HepG2 (cell line): Measurements from ENCODE around the gene MAPK11. TPM values are rescaled to one million over a fixed set of nuclear protein-coding genes. Genes with fewer than 3 reads are reported as not detected.

Experiments
- ELF4 ChIP-seq: sonication (generic); formaldehyde crosslinking; IDR thresholded peaks from 2 replicates; pipeline ENCODE4 v1.5.0; 2020; ENCODE audit warnings: missing genetic modification reagents, mild to moderate bottlenecking, moderate library complexity, borderline replicate concordance
- ERF ChIP-seq: IDR thresholded peaks from 2 replicates; pipeline ENCODE4 v1.6.1; 2018; ENCODE audit warnings: missing biosample characterization, missing genetic modification reagents
- FOXK2 ChIP-seq: fragments of 450-650 bp; IDR thresholded peaks from 2 replicates; pipeline ENCODE4 v1.6.1; 2016
- FOXM1 ChIP-seq: sonication (generic); formaldehyde crosslinking; IDR thresholded peaks from 2 replicates; pipeline ENCODE4 v1.5.0; 2020; ENCODE audit warnings: missing genetic modification reagents
- FOXO1 ChIP-seq: sonication (generic); formaldehyde crosslinking; IDR thresholded peaks from 2 replicates; pipeline ENCODE4 v1.4.0; 2020; ENCODE audit warnings: missing genetic modification reagents
- HDAC2 ChIP-seq: sonication (generic); formaldehyde crosslinking; IDR thresholded peaks from 2 replicates; pipeline ENCODE4 v1.4.0; 2020; ENCODE audit warnings: missing genetic modification reagents
- KLF11 ChIP-seq: IDR thresholded peaks from 2 replicates; pipeline ENCODE4 v1.6.1; 2016; ENCODE audit warnings: missing compliant biosample characterization
- MEIS2 ChIP-seq: sonication (generic); formaldehyde crosslinking; IDR thresholded peaks from 2 replicates; pipeline ENCODE4 v1.9.0; 2021; ENCODE audit warnings: mild to moderate bottlenecking, missing genetic modification reagents
- NRL ChIP-seq: sonication (generic); formaldehyde crosslinking; IDR thresholded peaks from 2 replicates; pipeline ENCODE4 v1.5.0; 2020; ENCODE audit warnings: missing genetic modification reagents, mild to moderate bottlenecking, moderate library complexity, borderline replicate concordance
- SIN3B ChIP-seq: fragments of 150-350 bp; IDR thresholded peaks from 2 replicates; pipeline ENCODE4 v1.6.1; 2014; ENCODE audit warnings: low read length
- ZC3H4 ChIP-seq: sonication (generic); formaldehyde crosslinking; IDR thresholded peaks from 2 replicates; pipeline ENCODE4 v1.4.0; 2020; ENCODE audit warnings: missing genetic modification reagents, borderline replicate concordance
- ZNF207 ChIP-seq: fragments of 450-650 bp; IDR thresholded peaks from 2 replicates; pipeline ENCODE4 v1.6.1; 2016; ENCODE audit warnings: antibody characterized with exemption, borderline replicate concordance
- ZNF230 ChIP-seq: sonication (generic); formaldehyde crosslinking; IDR thresholded peaks from 2 replicates; pipeline ENCODE4 v1.4.0; 2020; ENCODE audit warnings: mild to moderate bottlenecking, missing genetic modification reagents
- ZNF333 ChIP-seq: sonication (generic); formaldehyde crosslinking; IDR thresholded peaks from 2 replicates; pipeline ENCODE4 v1.4.0; 2020; ENCODE audit warnings: mild to moderate bottlenecking, missing genetic modification reagents, borderline replicate concordance
- ZNF350 ChIP-seq: sonication (generic); formaldehyde crosslinking; IDR thresholded peaks from 2 replicates; pipeline ENCODE4 v1.4.0; 2020; ENCODE audit warnings: mild to moderate bottlenecking, low read depth, missing genetic modification reagents, borderline replicate concordance
- ZSCAN30 ChIP-seq: sonication (generic); formaldehyde crosslinking; IDR thresholded peaks from 2 replicates; pipeline ENCODE4 v1.5.0; 2020; ENCODE audit warnings: mild to moderate bottlenecking, missing genetic modification reagents
- polyA plus RNA-seq, 8 experiments: library from polyadenylated mRNA; depleted of rRNA in 3 of 8; stranded (reverse) in 7 of 8; unstranded in 1 of 8; fragments of >200 nt; fragmentation: Illumina TruSeq in 4 of 8; extraction: Trizol in 4 of 8; gene quantifications; 2 replicates each; pipeline versions ENCODE4 v1.2.1 to v1.2.3, GENCODE V29; 2011 to 2016; ENCODE audit warnings: low read depth in 4 of 8, missing spikeins in 1 of 8, mixed read lengths in 1 of 8; ENCODE audit not compliant: insufficient read depth in 1 of 8
- total RNA-seq, 5 experiments: library from RNA; depleted of rRNA; stranded (reverse); fragments of >200 nt; fragmentation: Illumina TruSeq; extraction: Trizol; gene quantifications; 2 replicates each; pipeline ENCODE4 v1.2.3, GENCODE V29; 2016; ENCODE audit warnings: low read depth in 1 of 5
- TF ChIP-seq, protein P1 (sequence below): sonication (generic); formaldehyde crosslinking; IDR thresholded peaks from 2 replicates; pipeline ENCODE4 v1.4.0; 2020; ENCODE audit warnings: missing genetic modification reagents
- TF ChIP-seq, protein P2 (sequence below): sonication (generic); formaldehyde crosslinking; IDR thresholded peaks from 2 replicates; pipeline ENCODE4 v1.5.0; 2020; ENCODE audit warnings: mild to moderate bottlenecking, missing genetic modification reagents
- TF ChIP-seq, protein P3 (sequence below): IDR thresholded peaks from 2 replicates; pipeline ENCODE4 v1.6.1; 2016
- TF ChIP-seq, protein P4 (sequence below): IDR thresholded peaks from 2 replicates; pipeline ENCODE4 v1.6.1; 2016

The MAPK11 gene
- total and polyA plus RNA-seq, 2 of the 13 experiments (the other 11 are each of a cell fraction or from before 2014, with no cell fraction given), result 0.15 to 0.17 TPM

DNA sequence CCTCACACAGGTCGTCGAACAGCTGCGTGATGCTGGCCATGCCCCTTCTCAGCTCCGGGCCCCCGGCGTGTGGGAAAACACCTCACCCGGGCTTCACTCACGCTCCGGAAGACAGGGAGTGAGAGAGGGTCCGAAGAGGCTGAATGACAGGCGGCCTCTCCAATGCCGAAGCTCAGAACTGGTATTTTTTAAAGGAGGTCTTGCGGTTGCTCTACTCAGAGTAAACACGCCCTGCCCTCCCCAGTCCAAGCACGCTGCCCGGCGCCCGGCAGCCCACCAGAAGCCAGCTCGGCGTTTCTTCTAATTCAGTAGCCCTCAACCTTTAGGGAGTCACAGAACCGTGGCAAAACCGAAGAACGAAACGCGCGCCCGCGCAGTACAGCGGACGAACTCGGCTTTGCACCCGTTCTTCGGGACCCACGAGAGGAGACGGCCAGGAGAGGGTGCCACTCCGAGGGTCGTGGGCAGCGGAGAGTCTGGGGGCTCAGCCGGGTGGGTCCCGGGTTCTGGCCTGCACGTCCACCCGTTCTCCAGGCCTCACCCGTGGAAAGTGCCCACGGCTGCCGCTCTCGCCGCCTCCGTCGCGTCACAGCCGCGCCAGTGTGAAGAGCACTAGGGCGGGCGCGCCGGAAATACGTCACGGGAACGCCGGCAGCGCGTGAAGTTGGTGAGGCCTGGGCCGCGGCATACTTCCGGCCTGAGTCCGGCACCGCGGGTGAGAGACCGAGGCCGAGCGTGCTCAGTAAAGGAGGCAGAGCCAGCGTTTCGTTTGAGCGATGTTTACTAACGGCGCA is 25.6 kb downstream of the MAPK11 start, which contains the start of gene TUBGCP6 (continued):
- TF ChIP-seq ZC3H4, result no peak
- peak; percentile 80 for TF ChIP-seq FOXM1 (CRISPR knock-in tag)
- TF ChIP-seq, protein P1, sequence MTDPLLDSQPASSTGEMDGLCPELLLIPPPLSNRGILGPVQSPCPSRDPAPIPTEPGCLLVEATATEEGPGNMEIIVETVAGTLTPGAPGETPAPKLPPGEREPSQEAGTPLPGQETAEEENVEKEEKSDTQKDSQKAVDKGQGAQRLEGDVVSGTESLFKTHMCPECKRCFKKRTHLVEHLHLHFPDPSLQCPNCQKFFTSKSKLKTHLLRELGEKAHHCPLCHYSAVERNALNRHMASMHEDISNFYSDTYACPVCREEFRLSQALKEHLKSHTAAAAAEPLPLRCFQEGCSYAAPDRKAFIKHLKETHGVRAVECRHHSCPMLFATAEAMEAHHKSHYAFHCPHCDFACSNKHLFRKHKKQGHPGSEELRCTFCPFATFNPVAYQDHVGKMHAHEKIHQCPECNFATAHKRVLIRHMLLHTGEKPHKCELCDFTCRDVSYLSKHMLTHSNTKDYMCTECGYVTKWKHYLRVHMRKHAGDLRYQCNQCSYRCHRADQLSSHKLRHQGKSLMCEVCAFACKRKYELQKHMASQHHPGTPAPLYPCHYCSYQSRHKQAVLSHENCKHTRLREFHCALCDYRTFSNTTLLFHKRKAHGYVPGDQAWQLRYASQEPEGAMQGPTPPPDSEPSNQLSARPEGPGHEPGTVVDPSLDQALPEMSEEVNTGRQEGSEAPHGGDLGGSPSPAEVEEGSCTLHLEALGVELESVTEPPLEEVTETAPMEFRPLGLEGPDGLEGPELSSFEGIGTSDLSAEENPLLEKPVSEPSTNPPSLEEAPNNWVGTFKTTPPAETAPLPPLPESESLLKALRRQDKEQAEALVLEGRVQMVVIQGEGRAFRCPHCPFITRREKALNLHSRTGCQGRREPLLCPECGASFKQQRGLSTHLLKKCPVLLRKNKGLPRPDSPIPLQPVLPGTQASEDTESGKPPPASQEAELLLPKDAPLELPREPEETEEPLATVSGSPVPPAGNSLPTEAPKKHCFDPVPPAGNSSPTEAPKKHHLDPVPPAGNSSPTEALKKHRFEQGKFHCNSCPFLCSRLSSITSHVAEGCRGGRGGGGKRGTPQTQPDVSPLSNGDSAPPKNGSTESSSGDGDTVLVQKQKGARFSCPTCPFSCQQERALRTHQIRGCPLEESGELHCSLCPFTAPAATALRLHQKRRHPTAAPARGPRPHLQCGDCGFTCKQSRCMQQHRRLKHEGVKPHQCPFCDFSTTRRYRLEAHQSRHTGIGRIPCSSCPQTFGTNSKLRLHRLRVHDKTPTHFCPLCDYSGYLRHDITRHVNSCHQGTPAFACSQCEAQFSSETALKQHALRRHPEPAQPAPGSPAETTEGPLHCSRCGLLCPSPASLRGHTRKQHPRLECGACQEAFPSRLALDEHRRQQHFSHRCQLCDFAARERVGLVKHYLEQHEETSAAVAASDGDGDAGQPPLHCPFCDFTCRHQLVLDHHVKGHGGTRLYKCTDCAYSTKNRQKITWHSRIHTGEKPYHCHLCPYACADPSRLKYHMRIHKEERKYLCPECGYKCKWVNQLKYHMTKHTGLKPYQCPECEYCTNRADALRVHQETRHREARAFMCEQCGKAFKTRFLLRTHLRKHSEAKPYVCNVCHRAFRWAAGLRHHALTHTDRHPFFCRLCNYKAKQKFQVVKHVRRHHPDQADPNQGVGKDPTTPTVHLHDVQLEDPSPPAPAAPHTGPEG (CRISPR knock-in tag), result peak; percentile 78
- TF ChIP-seq MEIS2, result peak; percentile 85; the same call in 1 of the 2 replicates
- TF ChIP-seq KLF11 (CRISPR knock-in tag), result peak; percentile 66
- TF ChIP-seq, protein P2, sequence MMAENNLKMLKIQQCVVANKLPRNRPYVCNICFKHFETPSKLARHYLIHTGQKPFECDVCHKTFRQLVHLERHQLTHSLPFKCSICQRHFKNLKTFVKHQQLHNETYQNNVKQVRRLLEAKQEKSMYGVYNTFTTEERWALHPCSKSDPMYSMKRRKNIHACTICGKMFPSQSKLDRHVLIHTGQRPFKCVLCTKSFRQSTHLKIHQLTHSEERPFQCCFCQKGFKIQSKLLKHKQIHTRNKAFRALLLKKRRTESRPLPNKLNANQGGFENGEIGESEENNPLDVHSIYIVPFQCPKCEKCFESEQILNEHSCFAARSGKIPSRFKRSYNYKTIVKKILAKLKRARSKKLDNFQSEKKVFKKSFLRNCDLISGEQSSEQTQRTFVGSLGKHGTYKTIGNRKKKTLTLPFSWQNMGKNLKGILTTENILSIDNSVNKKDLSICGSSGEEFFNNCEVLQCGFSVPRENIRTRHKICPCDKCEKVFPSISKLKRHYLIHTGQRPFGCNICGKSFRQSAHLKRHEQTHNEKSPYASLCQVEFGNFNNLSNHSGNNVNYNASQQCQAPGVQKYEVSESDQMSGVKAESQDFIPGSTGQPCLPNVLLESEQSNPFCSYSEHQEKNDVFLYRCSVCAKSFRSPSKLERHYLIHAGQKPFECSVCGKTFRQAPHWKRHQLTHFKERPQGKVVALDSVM (CRISPR knock-in tag), result peak; percentile 41; the same call in 1 of the 2 replicates
- TF ChIP-seq ZNF230, result peak; percentile 77; the same call in 1 of the 2 replicates
- TF ChIP-seq ZNF207, result no peak
- TF ChIP-seq SIN3B, result peak; percentile 81; the same call in 1 of the 2 replicates
- TF ChIP-seq ZSCAN30 (CRISPR knock-in tag), result no peak
- no peak for TF ChIP-seq NRL
- TF ChIP-seq, protein P3, sequence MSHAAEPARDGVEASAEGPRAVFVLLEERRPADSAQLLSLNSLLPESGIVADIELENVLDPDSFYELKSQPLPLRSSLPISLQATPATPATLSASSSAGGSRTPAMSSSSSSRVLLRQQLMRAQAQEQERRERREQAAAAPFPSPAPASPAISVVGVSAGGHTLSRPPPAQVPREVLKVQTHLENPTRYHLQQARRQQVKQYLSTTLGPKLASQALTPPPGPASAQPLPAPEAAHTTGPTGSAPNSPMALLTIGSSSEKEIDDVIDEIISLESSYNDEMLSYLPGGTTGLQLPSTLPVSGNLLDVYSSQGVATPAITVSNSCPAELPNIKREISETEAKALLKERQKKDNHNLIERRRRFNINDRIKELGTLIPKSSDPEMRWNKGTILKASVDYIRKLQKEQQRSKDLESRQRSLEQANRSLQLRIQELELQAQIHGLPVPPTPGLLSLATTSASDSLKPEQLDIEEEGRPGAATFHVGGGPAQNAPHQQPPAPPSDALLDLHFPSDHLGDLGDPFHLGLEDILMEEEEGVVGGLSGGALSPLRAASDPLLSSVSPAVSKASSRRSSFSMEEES (CRISPR knock-in tag), result peak; percentile 77
- TF ChIP-seq HDAC2 (CRISPR knock-in tag), result peak; percentile 90
- TF ChIP-seq ZNF350 (CRISPR knock-in tag), result peak; percentile 92
- TF ChIP-seq ERF, result peak; percentile 87
- TF ChIP-seq ELF4 (CRISPR knock-in tag), result no peak
- peak; percentile 82; the same call in 1 of the 2 replicates for TF ChIP-seq ZNF333 (CRISPR knock-in tag)
- 0 out of 2 replicates have a peak, but pooled peaks have one; percentile 47 for TF ChIP-seq FOXK2
- no peak; the same call in 1 of the 2 replicates for TF ChIP-seq FOXO1 (CRISPR knock-in tag)
- TF ChIP-seq, protein P4, sequence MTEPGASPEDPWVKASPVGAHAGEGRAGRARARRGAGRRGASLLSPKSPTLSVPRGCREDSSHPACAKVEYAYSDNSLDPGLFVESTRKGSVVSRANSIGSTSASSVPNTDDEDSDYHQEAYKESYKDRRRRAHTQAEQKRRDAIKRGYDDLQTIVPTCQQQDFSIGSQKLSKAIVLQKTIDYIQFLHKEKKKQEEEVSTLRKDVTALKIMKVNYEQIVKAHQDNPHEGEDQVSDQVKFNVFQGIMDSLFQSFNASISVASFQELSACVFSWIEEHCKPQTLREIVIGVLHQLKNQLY (CRISPR knock-in tag), result peak; percentile 78; the same call in 1 of the 2 replicates
